ENCODE data around the gene KY.

GRCh38 chr3:134644731-134645514, 5.9 kb downstream of the KY start:
- TF ChIP-seq KAT7 (CRISPR knock-in tag; IDR thresholded peaks at IDR 0.05; ENCODE audit: borderline replicate concordance) (no peak), TARDBP (CRISPR knock-in tag; IDR thresholded peaks at IDR 0.05) (no peak), EEA1 (CRISPR knock-in tag; IDR thresholded peaks at IDR 0.05; ENCODE audit: borderline replicate concordance) (no peak), E2F5 (CRISPR knock-in tag; conservative IDR thresholded peaks at IDR 0.05) (no peak), CTCF (CRISPR knock-in tag; IDR thresholded peaks at IDR 0.05) (no peak), CREM (IDR thresholded peaks at IDR 0.05) (no peak), CREM (CRISPR knock-in tag; IDR thresholded peaks at IDR 0.05) (no peak)
